Adrenal gland (tissue), 12 donors: Measurements from ENCODE around the gene MDC1. TPM values are rescaled to one million over a fixed set of nuclear protein-coding genes. Genes with fewer than 3 reads are reported as not detected.

Experiments used
- DNase-seq, 7 donors: peaks; one replicate each; pipeline ENCODE4 v3.0.0-alpha.2; 2019 to 2020
- H3K27ac ChIP-seq, 5 donors: fragments of 200-600 bp; sonication (generic) in 4 of 5; 1 replicate in 3 of 5; 2 replicates in 2 of 5; pipeline versions ENCODE4 v1.5.1 to v1.8.0; 2016 to 2020; ENCODE audit warnings: mild to moderate bottlenecking in 1 of 5
- H3K27me3 ChIP-seq: fragments of 200-600 bp; 2 replicates; pipeline ENCODE4 v1.8.0; 2021
- H3K36me3 ChIP-seq, 2 donors: fragments of 200-600 bp; replicated peaks in 1 of 2; 1 replicate in 1 of 2; 2 replicates in 1 of 2; pipeline versions ENCODE4 v1.5.1 to v1.8.0; 2018 to 2022
- H3K4me1 ChIP-seq, 2 donors: fragments of 200-600 bp; replicated peaks in 1 of 2; 1 replicate in 1 of 2; 2 replicates in 1 of 2; pipeline versions ENCODE4 v1.5.1 to v1.8.0; 2018 to 2021
- H3K4me3 ChIP-seq, 4 donors: fragments of 200-600 bp; sonication (generic) in 3 of 4; one replicate each; pipeline ENCODE4 v1.5.1; 2016 to 2018
- H3K9me3 ChIP-seq, 3 donors: fragments of 200-600 bp; sonication (generic) in 1 of 3; replicated peaks in 1 of 3; 1 replicate in 2 of 3; 2 replicates in 1 of 3; pipeline versions ENCODE4 v1.5.1 to v1.8.0; 2016 to 2021
- CTCF ChIP-seq, 6 experiments: fragments of 450-650 bp in 4 of 6; fragments of 200-600 bp in 2 of 6; sonication (generic) in 1 of 6; IDR thresholded peaks; 1 replicate in 5 of 6; 2 replicates in 1 of 6; pipeline versions ENCODE4 v1.5.1 to v1.8.0; 2016 to 2021; ENCODE audit warnings: antibody characterized with exemption in 6 of 6, mild to moderate bottlenecking in 2 of 6, moderate library complexity in 1 of 6
- POLR2A ChIP-seq, 2 donors: fragments of 450-650 bp; IDR thresholded peaks; one replicate each; pipeline ENCODE4 v1.6.1; 2017; ENCODE audit warnings: antibody characterized with exemption in 2 of 2, mild to moderate bottlenecking in 2 of 2, moderate library complexity in 1 of 2
- WGBS, 4 donors: extraction: QIAGEN DNeasy Blood & Tissue Kit in 2 of 4; methylation state at CpG; one replicate each; pipeline versions ENCODE4 v1.1.5 to v1.1.7; 2013 to 2017; 5-methylcytosine and 5-hydroxymethylcytosine counted together
- intact Hi-C, 2 donors: fragments of 100-400 bp; cut with DNase I; formaldehyde crosslinking; loops; one replicate each; pipeline versions ENCODE4 v1.14.1 to v1.15.0; 2022 to 2023
- polyA plus RNA-seq, 3 donors: library from polyadenylated mRNA; stranded (reverse); fragments of 200-250 nt in 2 of 3; fragments of 350-450 nt in 1 of 3; fragmentation: Illumina TruSeq in 1 of 3; extraction: RNeasy Lipid Tissue Mini Kit (QIAGEN cat#74804) in 1 of 3; gene quantifications; one replicate each; pipeline ENCODE4 v1.2.3, GENCODE V29; 2013 to 2014
- total RNA-seq, 9 donors: library from RNA; depleted of rRNA in 4 of 9; stranded (reverse); fragments of >200 nt in 4 of 9; fragments of 120-200 nt in 1 of 9; fragmentation: NEBNext Ultra II Directional in 1 of 9; extraction: Animal tissue kit (Norgen Biotek cat#: 25700) in 1 of 9; gene quantifications; one replicate each; pipeline versions ENCODE4 v1.1.0 to v1.2.4, GENCODE V29; 2013 to 2023
- donor health status: healthy with polysubstance abuse.
- donor health status: Bipolar disorder and iron deficiency.
- donor health status: DM: yes; HTN: yes; CAD: no.
- donor health status: DM: no; HTN: no; CAD: no.
- donor health status: DM: no; HTN: no; CAD: no.
- donor health status: DM: yes; HTN: yes; CAD: no.

The MDC1 gene
- total and polyA plus RNA-seq, 12 donors: 2.8 to 27.6 (median 18.9) TPM

DNA sequence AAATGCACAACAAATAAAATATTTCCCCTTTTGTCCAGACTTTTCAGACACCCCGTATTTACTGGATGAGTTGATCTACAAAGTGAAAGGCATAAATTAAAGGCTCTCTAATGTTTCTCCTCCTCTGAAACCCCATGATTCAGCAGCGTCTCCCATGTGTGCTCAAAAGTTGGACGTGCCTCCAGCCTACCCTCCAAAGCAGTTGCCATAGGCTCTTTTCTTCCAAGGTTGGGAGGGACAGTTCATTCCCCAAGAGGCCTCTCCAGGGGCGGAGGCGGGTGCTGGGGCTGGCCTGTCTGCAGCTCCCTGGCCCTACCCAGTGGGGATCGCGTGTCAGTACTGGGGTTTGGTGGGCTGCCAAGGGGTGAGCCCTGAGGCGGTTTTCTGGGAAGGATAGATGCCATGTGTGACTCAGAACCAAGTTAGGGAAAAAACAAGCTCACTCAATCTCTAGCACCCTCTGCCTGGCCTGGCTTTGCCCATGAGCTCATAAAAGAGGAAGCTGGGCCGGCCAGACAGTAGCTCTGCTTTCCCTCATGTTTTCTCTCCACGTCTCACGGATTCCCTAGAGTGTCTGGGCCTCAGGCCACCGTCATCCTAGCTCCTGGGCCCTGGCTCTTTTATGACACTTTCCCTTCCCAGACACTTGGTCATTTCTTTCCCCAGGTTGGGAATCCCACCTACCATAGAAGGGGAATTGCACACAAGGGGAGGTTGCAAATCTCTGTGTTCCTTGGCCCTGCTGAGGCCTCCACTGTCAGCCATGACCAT is 35.3 kb upstream of the MDC1 start:
- TF ChIP-seq POLR2A (IDR thresholded peaks at IDR 0.05) (peak in 1 of 2 donors; percentile 69), CTCF (IDR thresholded peaks at IDR 0.05) (peak in 1 of 6 experiments; percentile 17)
- H3K4me1 ChIP-seq: peaks cover 17 to 28% of the 10 kb centered on the region in 2 donors
- 16 to 41% (median 21%) methylated on average over 6 to 12 of the region's 12 CpGs for WGBS, 4 donors
- DNase-seq: peak; percentile 95 to 100 (median 97)
- no peaks in the 10 kb centered on the region for H3K9me3 ChIP-seq
- intact Hi-C loops: no loop called here
- no peaks in the 10 kb centered on the region for H3K36me3 ChIP-seq
- H3K27me3 ChIP-seq: no peaks in the 10 kb centered on the region
- no peak overlapping the region for H3K4me3 ChIP-seq
- H3K27ac ChIP-seq: peak overlapping the region; percentile 83 to 96 (median 90)

DNA sequence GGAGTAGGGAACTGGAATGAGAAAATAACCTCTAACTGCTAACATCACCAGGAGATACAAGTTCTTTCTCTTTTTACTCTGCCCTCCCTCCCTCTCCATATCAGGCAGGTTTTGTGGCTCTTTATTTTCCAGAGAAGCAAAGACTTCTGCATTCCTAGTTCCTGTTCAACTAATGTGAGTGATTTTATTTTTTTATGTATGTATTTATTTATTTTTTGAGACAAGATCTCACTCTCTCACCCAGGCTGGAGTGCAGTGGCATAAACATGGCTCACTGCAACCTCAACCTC is 33.2 kb upstream of the MDC1 start:
- Histone ChIP-seq H3K27me3 (no peaks in the 10 kb centered on the region), H3K9me3 (no peaks in the 10 kb centered on the region), H3K4me3 (no peak overlapping the region), H3K27ac (peak overlapping the region in 1 of 5 donors; percentile 96), H3K4me1 (peaks cover 17 to 31% of the 10 kb centered on the region in 2 donors), H3K36me3 (no peaks in the 10 kb centered on the region)
- DNase-seq: no peak
- TF ChIP-seq POLR2A (IDR thresholded peaks at IDR 0.05): no peak
- no peak for TF ChIP-seq CTCF (IDR thresholded peaks at IDR 0.05)
- intact Hi-C loops: no loop called here

- H3K27ac ChIP-seq: peak overlapping the region in 1 of 5 donors; percentile 96
- no peak for TF ChIP-seq POLR2A (IDR thresholded peaks at IDR 0.05)
- no peak for TF ChIP-seq CTCF (IDR thresholded peaks at IDR 0.05)
- WGBS, 4 donors: 89 to 92% (median 91%) methylated on average over 11 to 12 of the region's 12 CpGs
- intact Hi-C loops: loop anchor here (5.0 to 10.0 kb wide), 3 partner anchors 33 to 135 kb away; partner anchors contain the start of gene DDR1 (in 1 of the 2)
- H3K4me1 ChIP-seq: peaks cover 17 to 35% of the 10 kb centered on the region in 2 donors
- no peaks in the 10 kb centered on the region for H3K9me3 ChIP-seq
- H3K4me3 ChIP-seq: no peak overlapping the region
- no peaks in the 10 kb centered on the region for H3K36me3 ChIP-seq
- H3K27me3 ChIP-seq: no peaks in the 10 kb centered on the region
- DNase-seq: no peak
Measured at GRCh38 chr6:30749554-30750378, 32.7 kb upstream of the MDC1 start.

DNA sequence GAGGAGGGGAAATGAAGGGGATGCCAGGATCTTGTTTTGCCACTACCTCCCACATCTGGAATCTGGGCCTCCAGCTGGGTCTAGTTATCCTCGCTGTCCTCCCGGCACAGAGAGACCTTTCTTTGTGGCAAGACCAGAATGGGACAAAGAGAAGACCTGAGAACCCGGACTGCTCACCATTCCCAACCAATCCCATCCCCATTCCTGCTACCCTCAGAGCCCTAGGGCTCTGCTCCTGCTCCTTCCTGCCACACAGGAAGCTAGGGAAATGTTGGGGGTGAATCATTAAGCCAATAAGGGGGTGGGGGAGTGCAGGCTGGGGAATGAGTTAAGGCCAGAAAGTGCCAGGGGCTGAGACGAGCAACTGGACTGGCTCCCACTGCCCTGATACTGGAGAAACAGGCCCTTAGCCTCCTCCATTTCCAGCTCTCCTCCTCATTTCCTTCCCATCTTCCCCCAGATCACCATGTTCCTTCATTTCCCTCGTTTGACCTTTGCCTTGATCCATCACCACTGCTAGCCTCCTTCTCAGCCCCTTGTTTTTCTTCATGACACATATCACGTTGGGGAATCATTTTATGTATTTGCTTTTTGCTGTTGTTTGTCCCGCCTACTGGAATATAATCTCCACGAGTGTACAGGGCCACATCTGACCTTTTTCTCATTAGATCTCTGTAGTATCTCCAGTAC is 31.9 kb upstream of the MDC1 start:
- H3K4me1 ChIP-seq: peaks cover 17 to 38% of the 10 kb centered on the region in 2 donors
- DNase-seq: no peak
- no peaks in the 10 kb centered on the region for H3K9me3 ChIP-seq
- H3K36me3 ChIP-seq: no peaks in the 10 kb centered on the region
- intact Hi-C loops: loop anchor here (5.0 to 10.0 kb wide), 3 partner anchors 33 to 136 kb away; partner anchors contain the start of gene DDR1 (in 1 of the 2)
- H3K27me3 ChIP-seq: no peaks in the 10 kb centered on the region
- H3K4me3 ChIP-seq: no peak overlapping the region
- 76 to 85% (median 79%) methylated on average over 8 of the region's 8 CpGs for WGBS, 4 donors
- H3K27ac ChIP-seq: no peak overlapping the region
- TF ChIP-seq CTCF (IDR thresholded peaks at IDR 0.05) (no peak), POLR2A (IDR thresholded peaks at IDR 0.05) (no peak)
